Nephron (organoid): Measurements from ENCODE around the gene PARD3.

Source experiments
- H3K27ac Mint-ChIP-seq, 3 experiments: 2 replicates each; pipeline ENCODE4 v1.8.0; 2020; ENCODE audit warnings: mixed read lengths in 3 of 3, mild to moderate bottlenecking in 2 of 3, moderate library complexity in 1 of 3
- H3K27me3 Mint-ChIP-seq: 2 replicates; pipeline ENCODE4 v1.8.0; 2021; ENCODE audit warnings: low read depth, mild to moderate bottlenecking, moderate library complexity, mixed read lengths
- H3K36me3 Mint-ChIP-seq: 2 replicates; pipeline ENCODE4 v1.8.0; 2020; ENCODE audit warnings: low read depth, mixed read lengths
- H3K4me1 Mint-ChIP-seq: 2 replicates; pipeline ENCODE4 v1.8.0; 2020; ENCODE audit warnings: mixed read lengths
- H3K4me3 Mint-ChIP-seq, 3 experiments: 2 replicates each; pipeline ENCODE4 v1.8.0; 2020; ENCODE audit warnings: mild to moderate bottlenecking in 3 of 3, mixed read lengths in 3 of 3, moderate library complexity in 2 of 3
- H3K9me3 Mint-ChIP-seq: 2 replicates; pipeline ENCODE4 v1.8.0; 2020; ENCODE audit warnings: mixed read lengths
- CTCF ChIP-seq, 3 experiments: fragments of 200-600 bp; sonication (generic); IDR thresholded peaks; one replicate each; pipeline ENCODE4 v1.5.0; 2021; ENCODE audit warnings: antibody characterized with exemption in 3 of 3; ENCODE audit not compliant: unreplicated experiment in 3 of 3

The PARD3 gene

GRCh38 chr10:34380856-34381255 is 434.2 kb downstream of the PARD3 start:
- Mint-ChIP-seq H3K27me3 (no peaks in the 10 kb centered on the region), H3K4me3 (no peak overlapping the region), H3K9me3 (no peaks in the 10 kb centered on the region), H3K4me1 (peaks cover 12% of the 10 kb centered on the region), H3K27ac (peak overlapping the region in 1 of 3 experiments; percentile 74), H3K36me3 (peaks cover 38% of the 10 kb centered on the region)
- no peak for TF ChIP-seq CTCF (IDR thresholded peaks at IDR 0.05; ENCODE audit: unreplicated experiment in 3 of 3)

- TF ChIP-seq CTCF (IDR thresholded peaks at IDR 0.05; ENCODE audit: unreplicated experiment in 3 of 3), result no peak
- no peak overlapping the region for H3K27ac Mint-ChIP-seq
- H3K9me3 Mint-ChIP-seq, result no peaks in the 10 kb centered on the region
- H3K4me1 Mint-ChIP-seq, result peaks cover 21% of the 10 kb centered on the region
- H3K4me3 Mint-ChIP-seq, result no peak overlapping the region
- peaks cover 39% of the 10 kb centered on the region for H3K36me3 Mint-ChIP-seq
- H3K27me3 Mint-ChIP-seq, result no peaks in the 10 kb centered on the region
These were observed 436.8 kb downstream of the PARD3 start for GRCh38 chr10:34378297-34378696.

GRCh38 chr10:34377833-34378232 is 437.3 kb downstream of the PARD3 start:
- Mint-ChIP-seq H3K4me1 (peaks cover 26% of the 10 kb centered on the region), H3K27me3 (no peaks in the 10 kb centered on the region), H3K36me3 (peaks cover 43% of the 10 kb centered on the region), H3K27ac (no peak overlapping the region), H3K4me3 (no peak overlapping the region), H3K9me3 (no peaks in the 10 kb centered on the region)
- TF ChIP-seq CTCF (IDR thresholded peaks at IDR 0.05; ENCODE audit: unreplicated experiment in 3 of 3), result no peak

GRCh38 chr10:34374356-34375045 is 440.6 kb downstream of the PARD3 start:
- no peaks in the 10 kb centered on the region for H3K27me3 Mint-ChIP-seq
- H3K9me3 Mint-ChIP-seq, result peaks cover 16% of the 10 kb centered on the region
- peaks cover 52% of the 10 kb centered on the region for H3K36me3 Mint-ChIP-seq
- peak overlapping the region; percentile 9 to 62 (median 27) for H3K27ac Mint-ChIP-seq
- no peak for TF ChIP-seq CTCF (IDR thresholded peaks at IDR 0.05; ENCODE audit: unreplicated experiment in 3 of 3)
- H3K4me1 Mint-ChIP-seq, result peaks cover 23% of the 10 kb centered on the region
- no peak overlapping the region for H3K4me3 Mint-ChIP-seq

GRCh38 chr10:34373211-34373610 is 441.9 kb downstream of the PARD3 start:
- H3K4me3 Mint-ChIP-seq, result no peak overlapping the region
- peaks cover 22% of the 10 kb centered on the region for H3K4me1 Mint-ChIP-seq
- peak overlapping the region; percentile 28 to 83 (median 61) for H3K27ac Mint-ChIP-seq
- peaks cover 20% of the 10 kb centered on the region for H3K9me3 Mint-ChIP-seq
- no peak for TF ChIP-seq CTCF (IDR thresholded peaks at IDR 0.05; ENCODE audit: unreplicated experiment in 3 of 3)
- H3K27me3 Mint-ChIP-seq, result no peaks in the 10 kb centered on the region
- peaks cover 65% of the 10 kb centered on the region for H3K36me3 Mint-ChIP-seq

GRCh38 chr10:34372509-34372908 is 442.6 kb downstream of the PARD3 start:
- Mint-ChIP-seq H3K4me1 (peaks cover 22% of the 10 kb centered on the region), H3K36me3 (peaks cover 67% of the 10 kb centered on the region), H3K9me3 (peaks cover 20% of the 10 kb centered on the region), H3K4me3 (no peak overlapping the region), H3K27me3 (peaks cover 3% of the 10 kb centered on the region), H3K27ac (peak overlapping the region in 1 of 3 experiments; percentile 83)
- TF ChIP-seq CTCF (IDR thresholded peaks at IDR 0.05; ENCODE audit: unreplicated experiment in 3 of 3), result no peak
